ENCODE results near the gene C18orf63. TPM values are rescaled to one million over a fixed set of nuclear protein-coding genes. Genes with fewer than 3 reads are reported as not detected.

C18orf63 gene
- total and polyA plus RNA-seq, 8 donors = 0.16 to 0.26 TPM; not detected in 6

- ATAC-seq = no peak
- Histone ChIP-seq H3K9me3 (no peaks in the 10 kb centered on the region), H3K4me3 (no peak overlapping the region), H3K4me1 (no peaks in the 10 kb centered on the region), H3K27ac (no peak overlapping the region), H3K36me3 (no peaks in the 10 kb centered on the region), H3K27me3 (no peaks in the 10 kb centered on the region)
- intact Hi-C loops (cut with DNase I) = no loop called here
- TF ChIP-seq CTCF (IDR thresholded peaks at IDR 0.05) = no peak
- no peak for DNase-seq
Measured at GRCh38 chr18:74381621-74382295, 66.1 kb downstream of the C18orf63 start.

- ATAC-seq = no peak
- Histone ChIP-seq H3K27ac (no peak overlapping the region), H3K4me3 (no peak overlapping the region), H3K27me3 (no peaks in the 10 kb centered on the region), H3K9me3 (no peaks in the 10 kb centered on the region), H3K36me3 (no peaks in the 10 kb centered on the region), H3K4me1 (no peaks in the 10 kb centered on the region)
- DNase-seq = no peak
- TF ChIP-seq CTCF (IDR thresholded peaks at IDR 0.05) = no peak
- intact Hi-C loops (cut with DNase I) = no loop called here
Measured at GRCh38 chr18:74382481-74383017, 66.9 kb downstream of the C18orf63 start.

- DNase-seq = no peak
- ATAC-seq = no peak
- no peak for TF ChIP-seq CTCF (IDR thresholded peaks at IDR 0.05)
- no peaks in the 10 kb centered on the region for H3K9me3 ChIP-seq
- no peak overlapping the region for H3K27ac ChIP-seq
- H3K36me3 ChIP-seq = no peaks in the 10 kb centered on the region
- intact Hi-C loops (cut with DNase I) = no loop called here
- no peak overlapping the region for H3K4me3 ChIP-seq
- no peaks in the 10 kb centered on the region for H3K27me3 ChIP-seq
- H3K4me1 ChIP-seq = peaks cover 0 to 9% of the 10 kb centered on the region in 2 donors
Measured at GRCh38 chr18:74387383-74387782, 71.7 kb downstream of the C18orf63 start.

GRCh38 chr18:74388227-74388626, 72.6 kb downstream of the C18orf63 start:
- no peak overlapping the region for H3K27ac ChIP-seq
- no peaks in the 10 kb centered on the region for H3K27me3 ChIP-seq
- H3K9me3 ChIP-seq = no peaks in the 10 kb centered on the region
- no peak overlapping the region for H3K4me3 ChIP-seq
- H3K36me3 ChIP-seq = no peaks in the 10 kb centered on the region
- TF ChIP-seq CTCF (IDR thresholded peaks at IDR 0.05) = no peak
- no peak for DNase-seq
- intact Hi-C loops (cut with DNase I) = no loop called here
- peaks cover 0 to 9% of the 10 kb centered on the region in 2 donors for H3K4me1 ChIP-seq
- no peak for ATAC-seq

GRCh38 chr18:74389171-74389927, 73.7 kb downstream of the C18orf63 start:
- H3K27ac ChIP-seq = no peak overlapping the region
- H3K9me3 ChIP-seq = no peaks in the 10 kb centered on the region
- no peak for TF ChIP-seq CTCF (IDR thresholded peaks at IDR 0.05)
- intact Hi-C loops (cut with DNase I) = no loop called here
- H3K27me3 ChIP-seq = no peaks in the 10 kb centered on the region
- ATAC-seq = no peak
- H3K36me3 ChIP-seq = no peaks in the 10 kb centered on the region
- H3K4me1 ChIP-seq = peaks cover 0 to 9% of the 10 kb centered on the region in 2 donors
- DNase-seq = no peak
- H3K4me3 ChIP-seq = no peak overlapping the region

Data from left lung (tissue), 10 donors.